HG03159 (cell line): ENCODE data around the gene ZNF236.

Source experiments
- ATAC-seq: cut with Tn5 transposase; IDR thresholded peaks from one replicate; pipeline ENCODE4 v1.9.1; 2021; ENCODE audit warnings: mild to moderate bottlenecking, moderate library complexity; ENCODE audit not compliant: unreplicated experiment

ZNF236 gene

DNA sequence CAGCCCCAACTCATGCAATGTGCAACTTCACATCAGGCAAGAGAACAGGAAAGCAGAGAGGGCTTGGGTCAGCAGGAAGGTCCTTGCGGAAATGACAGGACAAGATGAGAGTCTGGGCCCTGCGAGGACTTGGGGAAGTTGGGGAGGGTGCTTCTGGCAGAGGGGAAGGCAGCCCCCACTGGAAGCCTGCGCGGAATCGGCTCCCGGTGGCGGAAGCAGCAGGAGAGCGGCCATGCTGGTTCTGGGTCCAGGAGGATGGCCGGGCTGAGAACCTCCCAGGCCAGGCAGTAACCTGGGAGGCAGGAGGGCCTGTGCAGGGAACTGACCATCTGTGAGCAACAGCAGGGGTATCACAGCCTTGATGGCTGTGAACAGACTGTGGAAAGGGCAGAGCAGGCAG lies 197.3 kb downstream of the ZNF236 start:
- ATAC-seq, result no peak
